Measurements from ENCODE around the gene HTR2B.
"Not testable (repeated sequence)": the region's sequence is repeated elsewhere in the genome, so short reads cannot be mapped to it uniquely, and the experiment has no call there.

Gene HTR2B

DNA sequence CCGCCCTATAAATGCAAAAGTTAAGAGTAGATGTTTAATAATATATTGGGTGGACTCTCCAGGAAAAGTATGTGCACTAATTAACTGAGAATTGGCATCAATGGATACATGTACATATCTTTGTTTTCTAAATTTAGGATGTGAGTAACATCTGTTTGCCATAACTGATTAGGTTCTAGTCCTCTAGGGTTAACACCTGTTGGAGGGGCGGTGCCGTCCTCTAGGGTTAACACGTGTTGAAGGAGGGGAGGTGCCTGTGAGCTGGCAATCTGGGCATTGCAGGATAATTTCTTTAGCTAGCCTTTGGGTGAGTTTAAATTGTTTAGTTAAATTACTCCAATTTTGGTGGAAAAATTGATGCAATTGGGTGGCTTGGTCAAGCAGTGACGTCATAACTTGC, 30.9 kb downstream of the HTR2B start:
- DNase-seq (ENCODE audit: low read depth), result no peak

DNA sequence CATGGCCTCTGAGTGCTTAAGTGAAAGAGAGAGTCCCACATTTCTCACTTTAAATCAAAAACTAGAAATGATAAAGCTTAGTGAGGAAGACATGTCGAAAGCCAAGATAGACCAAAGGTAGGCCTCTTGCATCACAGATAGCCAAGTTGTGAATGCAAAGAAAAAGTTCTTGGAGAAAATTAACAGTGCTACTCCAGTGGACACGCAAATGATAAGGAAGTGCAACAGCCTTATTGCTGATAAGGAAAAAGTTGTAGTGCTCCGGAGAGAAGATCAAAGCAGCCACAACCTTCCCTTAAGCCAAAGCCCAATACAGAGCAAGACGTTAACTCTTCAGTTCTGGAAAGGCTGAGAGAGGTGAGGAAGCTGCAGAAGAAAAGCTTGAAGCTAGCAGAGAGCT, 36.1 kb downstream of the HTR2B start:
- DNase-seq (ENCODE audit: low read depth), result no peak

DNA sequence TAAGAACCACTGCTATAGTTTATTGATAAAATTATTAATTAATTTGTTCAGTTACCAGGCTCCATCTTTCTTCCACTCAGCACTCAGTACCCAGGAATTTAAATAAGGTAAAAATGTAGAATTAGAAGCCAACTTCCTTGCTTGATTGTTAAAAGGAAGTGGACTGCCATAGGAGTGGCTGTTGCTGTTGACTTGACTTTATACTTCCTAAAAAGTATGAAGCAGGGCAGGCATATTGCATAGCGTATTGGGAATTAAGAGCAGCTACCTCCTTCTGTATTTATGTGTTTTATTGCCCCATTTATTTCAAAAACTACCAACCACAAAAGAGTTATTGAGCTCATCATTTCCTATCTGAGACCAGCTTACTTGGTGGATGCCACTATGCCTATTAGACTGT, 40.3 kb downstream of the HTR2B start:
- no peak for DNase-seq (ENCODE audit: low read depth)

DNA sequence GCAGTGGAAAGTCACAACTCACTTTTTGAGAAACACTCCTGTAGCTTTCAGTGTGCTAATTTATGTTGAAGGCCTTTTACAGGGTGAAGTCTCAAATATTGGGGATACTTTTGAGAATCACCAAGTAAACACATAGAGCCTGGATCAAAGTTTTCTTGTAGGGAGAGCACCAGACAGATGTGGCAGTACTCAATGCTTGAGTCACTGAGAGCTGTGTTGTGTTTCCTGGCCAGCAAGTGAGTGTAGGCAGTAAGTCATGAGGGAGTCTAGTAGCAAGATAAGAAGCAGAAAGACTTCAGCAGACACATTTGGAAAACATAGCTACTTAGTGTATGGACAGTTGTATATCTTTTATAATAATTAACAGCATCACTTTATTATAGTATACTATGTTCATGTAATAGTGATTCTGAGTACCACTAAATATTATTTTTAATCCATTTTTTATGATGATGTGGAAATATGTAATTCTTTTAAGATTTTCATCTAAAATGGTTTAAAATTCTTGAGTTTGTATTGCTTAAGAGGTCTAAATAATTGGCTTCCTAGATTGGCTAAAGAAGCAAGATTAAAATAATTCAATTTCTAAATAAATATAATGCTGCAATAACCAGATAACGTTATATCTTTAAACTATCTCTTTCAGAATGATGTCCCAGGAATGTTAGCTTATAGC, 55.3 kb downstream of the HTR2B start:
- no peak for DNase-seq (ENCODE audit: low read depth)

DNA sequence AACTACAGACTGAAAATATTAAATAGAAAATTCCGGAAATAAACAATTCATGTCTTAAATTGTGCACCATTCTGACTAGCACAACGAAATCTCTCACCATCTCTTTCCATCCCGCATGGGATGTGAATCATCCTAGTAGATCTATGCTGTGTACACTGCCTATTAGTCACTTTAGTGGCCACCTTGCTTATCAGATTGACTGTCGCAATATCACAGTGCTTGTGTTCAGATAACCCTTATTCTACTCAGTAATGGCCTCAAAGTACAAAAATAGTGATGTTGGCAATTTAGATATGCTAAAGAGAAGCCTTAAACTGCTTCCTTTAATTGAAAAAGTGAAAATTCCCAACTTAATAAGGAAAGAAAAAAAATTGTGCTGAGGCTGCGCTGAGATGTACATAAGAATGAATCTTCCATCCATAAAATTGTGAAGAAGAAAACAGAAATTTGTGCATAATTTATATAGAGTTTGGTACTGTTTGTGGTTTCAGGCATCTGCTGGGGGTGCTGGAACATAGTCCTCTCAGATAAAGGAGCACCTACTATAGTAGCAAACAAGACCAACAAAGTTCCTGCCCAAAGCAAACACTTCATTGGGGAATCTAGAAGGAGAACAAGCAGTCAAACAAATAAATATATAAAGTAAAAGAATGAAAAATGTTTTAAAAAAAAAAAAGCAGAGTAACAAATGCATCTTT, 56.2 kb downstream of the HTR2B start:
- no peak for DNase-seq (ENCODE audit: low read depth)

DNA sequence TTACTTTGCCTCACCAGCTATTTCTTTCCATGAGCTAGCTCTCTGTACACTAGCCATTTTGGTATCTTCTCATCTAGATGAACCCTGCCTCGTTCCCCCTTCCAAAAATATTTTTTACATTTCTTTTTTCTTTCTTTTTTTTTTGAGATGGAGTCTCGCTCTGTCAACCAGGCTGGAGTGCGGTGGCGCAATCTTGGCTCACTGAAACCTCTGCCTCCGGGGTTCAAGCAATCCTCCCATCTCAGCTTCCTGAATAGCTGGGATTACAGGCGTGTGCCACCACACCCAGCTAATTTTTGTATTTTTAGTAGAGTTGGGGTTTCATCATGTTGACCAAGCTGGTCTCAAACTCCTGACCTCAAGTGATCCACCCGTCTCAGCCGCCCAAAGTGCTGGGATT, 57.3 kb downstream of the HTR2B start:
- DNase-seq (ENCODE audit: low read depth), result not testable (repeated sequence)

DNA sequence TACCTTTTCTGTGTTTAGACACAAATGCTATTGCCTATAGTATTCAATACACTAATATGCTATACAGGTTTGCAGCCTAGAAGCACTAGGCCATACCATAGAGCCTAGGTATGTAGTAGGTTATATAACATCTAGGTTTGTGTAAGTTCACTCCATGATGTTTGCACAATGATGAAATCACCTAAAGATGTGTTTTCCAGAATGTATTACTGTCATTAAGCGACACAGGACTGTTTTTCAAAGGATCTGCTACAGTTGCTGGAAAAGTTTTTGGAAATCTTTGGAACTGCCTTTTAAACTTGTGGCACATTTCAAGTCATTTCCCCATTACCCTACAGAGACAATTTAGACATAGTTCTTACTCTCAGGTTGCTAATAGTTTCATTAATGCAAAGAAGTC, 58.9 kb downstream of the HTR2B start:
- no peak for DNase-seq (ENCODE audit: low read depth)

DNA sequence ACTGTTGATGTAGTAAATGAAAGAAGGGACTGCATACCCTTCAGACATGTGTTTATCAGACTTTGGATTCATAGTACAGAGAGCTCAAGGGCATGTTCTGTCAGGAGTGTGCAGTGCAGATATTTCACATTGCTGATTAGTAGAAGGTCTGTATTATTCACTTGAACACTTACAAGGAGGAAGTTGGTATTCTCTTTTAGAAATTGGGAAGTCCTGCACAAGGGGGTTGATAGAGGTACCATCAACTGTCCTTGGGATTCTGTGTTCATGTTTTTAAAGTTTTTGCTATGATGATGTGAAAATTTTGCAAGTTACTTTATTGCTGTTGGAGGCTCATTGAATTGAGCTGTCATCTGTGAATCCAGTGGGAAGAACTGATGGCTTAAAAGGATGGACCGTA, 61.5 kb downstream of the HTR2B start:
- DNase-seq (ENCODE audit: low read depth), result no peak

DNA sequence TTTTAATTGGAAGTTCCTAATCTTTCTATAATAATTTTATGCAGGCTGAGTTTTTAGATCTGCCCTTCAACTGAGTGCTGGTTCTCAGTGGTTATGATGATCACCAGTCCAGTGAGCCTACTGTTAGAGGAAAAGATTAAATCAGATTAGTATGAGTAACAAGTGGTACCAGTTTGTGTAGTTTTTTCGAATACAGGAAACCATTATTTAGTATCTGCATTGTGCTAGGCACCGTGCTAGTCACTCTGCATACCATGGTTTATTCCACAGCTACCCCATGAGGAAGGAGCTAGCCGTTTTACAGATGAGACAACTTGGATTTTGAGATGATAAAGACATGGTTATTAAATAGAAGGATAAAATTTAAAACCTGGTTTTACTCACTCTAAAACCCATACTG, 62.1 kb downstream of the HTR2B start:
- no peak for DNase-seq (ENCODE audit: low read depth)

DNA sequence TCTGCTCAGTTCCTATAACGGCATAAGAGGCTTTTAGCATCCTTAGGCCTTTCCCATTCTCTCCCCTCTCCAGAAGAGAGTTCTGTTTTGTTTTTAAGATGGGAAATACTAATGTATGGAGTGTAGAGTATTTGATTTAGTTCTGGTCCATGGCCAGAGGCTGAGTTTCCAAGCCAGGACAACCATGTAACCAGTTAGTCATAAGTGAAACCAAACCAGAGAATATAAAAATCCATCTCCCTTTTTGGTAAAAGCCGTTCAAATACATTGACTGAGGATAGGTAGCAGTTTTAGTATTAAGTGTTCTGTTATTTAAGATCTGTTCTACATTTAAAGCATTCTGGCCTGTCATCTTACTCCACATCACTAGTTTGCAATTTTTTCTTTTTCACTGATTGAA, 65.1 kb downstream of the HTR2B start:
- DNase-seq (ENCODE audit: low read depth), result no peak

DNA sequence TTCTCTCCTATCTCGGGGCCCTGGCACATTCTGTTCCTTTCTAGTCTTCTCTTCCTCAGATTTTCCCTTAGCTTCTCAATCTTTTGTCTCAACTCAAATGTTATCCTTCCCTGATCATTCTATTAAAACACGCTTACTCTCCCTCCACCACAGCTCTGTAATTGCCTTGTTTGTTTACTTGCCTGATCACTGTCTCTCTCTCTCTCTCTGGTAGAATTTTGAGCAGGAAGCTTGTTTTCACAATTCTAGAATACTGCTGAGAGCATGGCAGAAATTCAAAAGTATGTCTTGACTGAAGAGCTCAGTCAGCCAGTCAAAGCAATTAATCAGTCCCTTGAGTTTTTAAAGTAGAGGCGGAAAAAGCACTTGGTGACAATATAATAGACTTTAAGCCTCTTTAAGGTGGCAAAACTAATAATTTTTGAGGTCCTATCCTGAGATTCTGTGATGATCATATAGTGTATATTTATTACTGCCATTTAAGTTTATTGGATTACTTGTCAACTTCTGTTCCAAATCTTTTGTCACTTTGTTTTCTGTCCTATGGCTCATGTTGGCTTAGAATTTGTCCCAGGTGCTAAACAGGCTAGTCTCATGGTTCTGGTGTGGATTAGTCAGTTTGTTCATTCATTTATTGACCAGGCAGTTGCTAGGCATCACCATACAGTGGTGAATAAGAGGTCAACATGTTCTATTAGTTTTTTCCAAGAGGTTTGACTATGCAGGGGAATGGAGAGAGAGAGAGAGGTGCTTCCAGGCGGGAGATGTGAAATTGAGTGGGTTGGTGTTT, 65.9 kb downstream of the HTR2B start:
- DNase-seq (ENCODE audit: low read depth), result no peak
